ENCODE data around the gene PLS1.

DNA sequence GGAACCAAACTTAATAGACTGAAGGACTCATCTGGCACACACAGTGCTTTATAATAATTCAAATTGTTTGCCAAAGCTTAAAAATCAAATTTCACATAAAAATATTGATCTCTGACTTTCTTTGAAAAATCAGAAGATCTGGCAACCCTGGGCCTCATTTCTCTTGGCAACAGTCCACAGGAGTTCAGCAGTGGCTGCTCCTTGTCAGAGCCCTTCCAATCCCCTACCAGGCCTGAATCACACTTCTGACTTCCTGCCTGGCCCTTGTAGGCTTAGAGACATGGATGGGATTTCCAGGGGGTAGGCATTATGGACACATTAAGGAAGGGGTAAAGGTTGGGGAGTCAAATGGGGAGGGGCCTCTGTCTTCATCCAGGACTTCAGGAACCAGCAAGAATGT lies 55.5 kb downstream of the PLS1 start:
- TF ChIP-seq, protein P1, sequence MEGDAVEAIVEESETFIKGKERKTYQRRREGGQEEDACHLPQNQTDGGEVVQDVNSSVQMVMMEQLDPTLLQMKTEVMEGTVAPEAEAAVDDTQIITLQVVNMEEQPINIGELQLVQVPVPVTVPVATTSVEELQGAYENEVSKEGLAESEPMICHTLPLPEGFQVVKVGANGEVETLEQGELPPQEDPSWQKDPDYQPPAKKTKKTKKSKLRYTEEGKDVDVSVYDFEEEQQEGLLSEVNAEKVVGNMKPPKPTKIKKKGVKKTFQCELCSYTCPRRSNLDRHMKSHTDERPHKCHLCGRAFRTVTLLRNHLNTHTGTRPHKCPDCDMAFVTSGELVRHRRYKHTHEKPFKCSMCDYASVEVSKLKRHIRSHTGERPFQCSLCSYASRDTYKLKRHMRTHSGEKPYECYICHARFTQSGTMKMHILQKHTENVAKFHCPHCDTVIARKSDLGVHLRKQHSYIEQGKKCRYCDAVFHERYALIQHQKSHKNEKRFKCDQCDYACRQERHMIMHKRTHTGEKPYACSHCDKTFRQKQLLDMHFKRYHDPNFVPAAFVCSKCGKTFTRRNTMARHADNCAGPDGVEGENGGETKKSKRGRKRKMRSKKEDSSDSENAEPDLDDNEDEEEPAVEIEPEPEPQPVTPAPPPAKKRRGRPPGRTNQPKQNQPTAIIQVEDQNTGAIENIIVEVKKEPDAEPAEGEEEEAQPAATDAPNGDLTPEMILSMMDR (conservative IDR thresholded peaks at IDR 0.05), result no peak
- no peak for TF ChIP-seq EZH2 (IDR thresholded peaks at IDR 0.05; ENCODE audit: low read depth)

Data from PC-9 (cell line).